Mesodermal cell (in vitro differentiated cells): ENCODE measurements around the gene SRCAP.
"Not testable (repeated sequence)": the region's sequence is repeated elsewhere in the genome, so short reads cannot be mapped to it uniquely, and the experiment has no call there.

Experiments
- H3K27ac ChIP-seq: 2 replicates; pipeline ENCODE4 v1.7.0; 2013; ENCODE audit warnings: mild to moderate bottlenecking, low read depth, low read length, moderate library complexity; ENCODE audit not compliant: severe bottlenecking
- H3K36me3 ChIP-seq: 2 replicates; pipeline ENCODE4 v1.7.1; 2013; ENCODE audit warnings: mild to moderate bottlenecking, low read length, moderate library complexity; ENCODE audit not compliant: control insufficient read depth, insufficient read depth
- H3K4me1 ChIP-seq: one replicate; pipeline ENCODE4 v1.7.1; 2013; ENCODE audit warnings: mild to moderate bottlenecking, low read length; ENCODE audit not compliant: insufficient read depth, control insufficient read depth, poor library complexity, severe bottlenecking
- H3K4me3 ChIP-seq: 2 replicates; pipeline ENCODE4 v1.7.0; 2013; ENCODE audit warnings: low read length, control low read depth, mild to moderate bottlenecking; ENCODE audit not compliant: insufficient read depth, poor library complexity, severe bottlenecking; ENCODE audit errors: extremely low read depth
- H3K9me3 ChIP-seq: 2 replicates; pipeline ENCODE4 v1.7.1; 2013; ENCODE audit warnings: mild to moderate bottlenecking, low read length, moderate library complexity; ENCODE audit not compliant: control insufficient read depth
- WGBS, 2 experiments: methylation state at CpG; one replicate each; pipeline ENCODE4 v1.1.5; 2013; ENCODE audit warnings: missing lambda C conversion rate in 2 of 2; ENCODE audit not compliant: insufficient coverage in 2 of 2; 5-methylcytosine and 5-hydroxymethylcytosine counted together

Gene SRCAP

GRCh38 chr16:30680326-30680725, 18.6 kb upstream of the SRCAP start:
- Histone ChIP-seq H3K36me3 (no peaks in the 10 kb centered on the region), H3K27ac (no peak overlapping the region), H3K4me3 (no peak overlapping the region), H3K4me1 (no peaks in the 10 kb centered on the region), H3K9me3 (no peaks in the 10 kb centered on the region)
- WGBS, 2 experiments = 83 to 86% methylated on average over 2 of the region's 3 CpGs

GRCh38 chr16:30688701-30689100, 10.3 kb upstream of the SRCAP start:
- Histone ChIP-seq H3K9me3 (no peaks in the 10 kb centered on the region), H3K4me3 (no peak overlapping the region), H3K4me1 (no peaks in the 10 kb centered on the region), H3K27ac (no peak overlapping the region), H3K36me3 (no peaks in the 10 kb centered on the region)
- 51 to 62% methylated on average over 3 of the region's 4 CpGs for WGBS, 2 experiments

- peaks cover 3% of the 10 kb centered on the region for H3K4me1 ChIP-seq
- H3K4me3 ChIP-seq = no peak overlapping the region
- WGBS, 2 experiments = 35 to 37% methylated on average over 4 of the region's 4 CpGs
These were observed 7.1 kb upstream of the SRCAP start for GRCh38 chr16:30691907-30692306.

GRCh38 chr16:30692396-30693064, 6.4 kb upstream of the SRCAP start:
- no peak overlapping the region for H3K4me3 ChIP-seq
- H3K36me3 ChIP-seq = no peaks in the 10 kb centered on the region
- peaks cover 3% of the 10 kb centered on the region for H3K4me1 ChIP-seq
- no peak overlapping the region for H3K27ac ChIP-seq
- H3K9me3 ChIP-seq = no peaks in the 10 kb centered on the region
- WGBS, 2 experiments = 17 to 38% methylated on average over 5 to 8 of the region's 10 CpGs

More at GRCh38 chr16:30691907-30692306, 7.1 kb upstream of the SRCAP start:
- no peak overlapping the region for H3K27ac ChIP-seq
- no peaks in the 10 kb centered on the region for H3K9me3 ChIP-seq
- H3K36me3 ChIP-seq = no peaks in the 10 kb centered on the region

GRCh38 chr16:30694926-30695693, 3.9 kb upstream of the SRCAP start:
- H3K4me3 ChIP-seq = no peak overlapping the region
- no peak overlapping the region for H3K27ac ChIP-seq
- H3K9me3 ChIP-seq = no peaks in the 10 kb centered on the region
- H3K36me3 ChIP-seq = no peaks in the 10 kb centered on the region
- H3K4me1 ChIP-seq = peaks cover 7% of the 10 kb centered on the region
- 92 to 95% methylated on average over 7 to 10 of the region's 11 CpGs for WGBS, 2 experiments

GRCh38 chr16:30696646-30697045, 2.3 kb upstream of the SRCAP start:
- H3K4me3 ChIP-seq, H3K36me3 ChIP-seq, H3K9me3 ChIP-seq, H3K27ac ChIP-seq: not testable (repeated sequence)
- WGBS, 2 experiments = 83% methylated on average over 1 of the region's 3 CpGs; no CpG with 5 or more reads in 1 of the 2 experiments
- H3K4me1 ChIP-seq = peaks cover 21% of the 10 kb centered on the region

GRCh38 chr16:30697264-30698138, 1.5 kb upstream of the SRCAP start:
- peak overlapping the region; percentile 100 for H3K27ac ChIP-seq
- no peaks in the 10 kb centered on the region for H3K9me3 ChIP-seq
- H3K4me3 ChIP-seq = peak overlapping the region; percentile 94
- H3K36me3 ChIP-seq = peaks cover 14% of the 10 kb centered on the region
- WGBS, 2 experiments = 19 to 22% methylated on average over 18 to 23 of the region's 26 CpGs
- peaks cover 23% of the 10 kb centered on the region for H3K4me1 ChIP-seq

- Histone ChIP-seq H3K9me3 (no peaks in the 10 kb centered on the region), H3K36me3 (peaks cover 20% of the 10 kb centered on the region), H3K27ac (peak overlapping the region; percentile 100), H3K4me1 (peaks cover 23% of the 10 kb centered on the region), H3K4me3 (peak overlapping the region; percentile 94)
- 0% methylated on average over 30 to 45 of the region's 76 CpGs for WGBS, 2 experiments
These were observed 694 bp upstream of the SRCAP start for GRCh38 chr16:30698139-30698815.

- peaks cover 23% of the 10 kb centered on the region for H3K4me1 ChIP-seq
- 68 to 72% methylated on average over 6 of the region's 8 CpGs for WGBS, 2 experiments
- H3K4me3 ChIP-seq = peak overlapping the region; percentile 94
- H3K9me3 ChIP-seq = no peaks in the 10 kb centered on the region
- peak overlapping the region; percentile 100 for H3K27ac ChIP-seq
- peaks cover 34% of the 10 kb centered on the region for H3K36me3 ChIP-seq
These were observed 686 bp downstream of the SRCAP start for GRCh38 chr16:30699615-30700099.

- 63% methylated on average over 8 to 9 of the region's 9 CpGs for WGBS, 2 experiments
- H3K27ac ChIP-seq = peak overlapping the region; percentile 80
- H3K4me3 ChIP-seq = peak overlapping the region; percentile 94
- H3K9me3 ChIP-seq = no peaks in the 10 kb centered on the region
- peaks cover 43% of the 10 kb centered on the region for H3K36me3 ChIP-seq
- peaks cover 20% of the 10 kb centered on the region for H3K4me1 ChIP-seq
These were observed 1.5 kb downstream of the SRCAP start for GRCh38 chr16:30700491-30700890.
